ENCODE results near the gene MAFF. TPM values are rescaled to one million over a fixed set of nuclear protein-coding genes. Genes with fewer than 3 reads are reported as not detected.

MAFF gene
- total and polyA plus RNA-seq, 8 donors = 7.0 to 17.1 (median 10.3) TPM

DNA sequence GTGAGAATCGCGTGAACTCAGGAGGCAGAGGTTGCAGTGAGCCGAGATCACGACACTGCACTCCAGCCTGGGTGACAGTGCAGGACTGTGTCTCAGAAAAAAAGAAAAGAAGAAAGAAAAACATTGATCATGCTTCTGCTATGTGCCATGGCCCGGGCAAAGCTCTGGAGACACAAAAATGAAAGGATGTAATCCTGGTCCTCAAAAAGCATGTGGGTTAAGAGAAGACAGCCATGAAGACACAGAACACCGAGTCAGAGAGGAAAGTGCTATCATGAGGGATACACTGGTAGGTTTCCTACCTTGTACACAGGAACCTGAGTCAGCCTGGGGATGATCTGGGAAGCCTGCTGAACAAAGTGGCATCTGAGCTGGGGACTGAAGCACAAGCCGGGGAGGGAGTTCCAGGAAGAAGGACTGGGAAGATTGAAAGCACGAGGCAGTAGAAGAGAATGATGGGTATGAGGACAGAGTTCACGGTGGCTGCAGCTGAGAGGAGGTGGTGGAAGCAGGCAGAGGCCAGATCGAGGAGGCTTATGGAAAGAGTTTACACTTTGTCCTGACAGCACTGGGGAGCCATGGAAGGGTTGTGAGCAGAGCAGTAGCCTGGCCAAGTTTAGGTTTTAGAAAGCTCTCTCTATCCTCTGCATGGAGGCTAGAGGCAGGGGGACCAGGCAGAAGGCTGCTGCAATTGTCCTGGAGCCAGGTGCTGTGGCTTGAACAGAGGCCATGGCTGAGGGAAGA lies 9.9 kb upstream of the MAFF start:
- H3K9me3 ChIP-seq = no peaks in the 10 kb centered on the region
- no peak overlapping the region for H3K4me3 ChIP-seq
- no peaks in the 10 kb centered on the region for H3K27me3 ChIP-seq
- H3K36me3 ChIP-seq = no peaks in the 10 kb centered on the region
- peaks cover 0 to 37% of the 10 kb centered on the region in 2 donors for H3K4me1 ChIP-seq
- TF ChIP-seq, protein P1, sequence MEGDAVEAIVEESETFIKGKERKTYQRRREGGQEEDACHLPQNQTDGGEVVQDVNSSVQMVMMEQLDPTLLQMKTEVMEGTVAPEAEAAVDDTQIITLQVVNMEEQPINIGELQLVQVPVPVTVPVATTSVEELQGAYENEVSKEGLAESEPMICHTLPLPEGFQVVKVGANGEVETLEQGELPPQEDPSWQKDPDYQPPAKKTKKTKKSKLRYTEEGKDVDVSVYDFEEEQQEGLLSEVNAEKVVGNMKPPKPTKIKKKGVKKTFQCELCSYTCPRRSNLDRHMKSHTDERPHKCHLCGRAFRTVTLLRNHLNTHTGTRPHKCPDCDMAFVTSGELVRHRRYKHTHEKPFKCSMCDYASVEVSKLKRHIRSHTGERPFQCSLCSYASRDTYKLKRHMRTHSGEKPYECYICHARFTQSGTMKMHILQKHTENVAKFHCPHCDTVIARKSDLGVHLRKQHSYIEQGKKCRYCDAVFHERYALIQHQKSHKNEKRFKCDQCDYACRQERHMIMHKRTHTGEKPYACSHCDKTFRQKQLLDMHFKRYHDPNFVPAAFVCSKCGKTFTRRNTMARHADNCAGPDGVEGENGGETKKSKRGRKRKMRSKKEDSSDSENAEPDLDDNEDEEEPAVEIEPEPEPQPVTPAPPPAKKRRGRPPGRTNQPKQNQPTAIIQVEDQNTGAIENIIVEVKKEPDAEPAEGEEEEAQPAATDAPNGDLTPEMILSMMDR (IDR thresholded peaks at IDR 0.05) = no peak
- DNase-seq (no peak), ATAC-seq (no peak)
- H3K27ac ChIP-seq = no peak overlapping the region
- intact Hi-C loops (cut with DNase I) = no loop called here

DNA sequence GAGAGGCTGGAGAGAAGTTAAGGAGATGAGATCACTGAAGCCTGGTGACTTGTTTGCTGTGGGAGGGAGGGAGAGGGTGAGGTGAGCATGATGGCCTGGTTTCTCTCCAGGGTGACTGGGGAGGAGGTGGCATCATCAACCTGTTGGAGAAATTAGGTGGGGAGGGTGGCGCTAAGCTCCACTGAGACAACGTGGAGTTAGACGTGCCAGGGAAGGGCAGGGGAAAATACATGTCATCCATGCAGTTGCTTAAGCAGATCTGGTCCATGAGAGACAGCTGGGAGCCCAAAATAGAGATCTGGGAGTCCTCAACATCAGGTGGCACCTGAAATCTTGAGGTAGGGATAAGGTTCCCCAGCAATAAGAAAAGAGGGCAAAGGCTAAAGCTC lies 9.3 kb upstream of the MAFF start:
- Histone ChIP-seq H3K27me3 (no peaks in the 10 kb centered on the region), H3K4me3 (no peak overlapping the region), H3K4me1 (peaks cover 0 to 31% of the 10 kb centered on the region in 2 donors), H3K36me3 (no peaks in the 10 kb centered on the region), H3K9me3 (no peaks in the 10 kb centered on the region), H3K27ac (no peak overlapping the region)
- ATAC-seq (no peak), DNase-seq (no peak)
- intact Hi-C loops (cut with DNase I) = no loop called here
- TF ChIP-seq, protein P1 (IDR thresholded peaks at IDR 0.05) = no peak

DNA sequence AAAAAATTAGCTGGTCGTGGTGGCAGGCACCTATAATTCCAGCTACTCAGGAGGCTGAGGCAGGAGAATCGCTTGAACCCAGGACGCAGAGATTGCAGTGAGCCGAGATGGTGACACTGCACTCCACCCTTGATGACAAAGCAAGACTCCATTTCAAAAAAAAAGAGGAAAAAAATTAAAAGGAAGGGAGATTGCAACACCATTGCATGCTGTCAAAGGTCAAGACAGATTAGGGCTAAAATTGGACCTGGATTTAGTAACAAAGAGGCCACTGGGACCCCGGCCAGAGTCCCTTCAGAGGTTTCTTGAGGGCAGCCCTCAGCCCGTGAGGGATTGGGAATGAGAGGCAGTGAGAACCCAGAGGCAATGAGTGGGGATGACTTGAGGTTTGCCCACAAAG lies 8.2 kb upstream of the MAFF start:
- peak overlapping the region in 1 of 2 donors; percentile 60 for H3K27ac ChIP-seq
- TF ChIP-seq, protein P1 (IDR thresholded peaks at IDR 0.05) = no peak
- no peak for DNase-seq

DNA sequence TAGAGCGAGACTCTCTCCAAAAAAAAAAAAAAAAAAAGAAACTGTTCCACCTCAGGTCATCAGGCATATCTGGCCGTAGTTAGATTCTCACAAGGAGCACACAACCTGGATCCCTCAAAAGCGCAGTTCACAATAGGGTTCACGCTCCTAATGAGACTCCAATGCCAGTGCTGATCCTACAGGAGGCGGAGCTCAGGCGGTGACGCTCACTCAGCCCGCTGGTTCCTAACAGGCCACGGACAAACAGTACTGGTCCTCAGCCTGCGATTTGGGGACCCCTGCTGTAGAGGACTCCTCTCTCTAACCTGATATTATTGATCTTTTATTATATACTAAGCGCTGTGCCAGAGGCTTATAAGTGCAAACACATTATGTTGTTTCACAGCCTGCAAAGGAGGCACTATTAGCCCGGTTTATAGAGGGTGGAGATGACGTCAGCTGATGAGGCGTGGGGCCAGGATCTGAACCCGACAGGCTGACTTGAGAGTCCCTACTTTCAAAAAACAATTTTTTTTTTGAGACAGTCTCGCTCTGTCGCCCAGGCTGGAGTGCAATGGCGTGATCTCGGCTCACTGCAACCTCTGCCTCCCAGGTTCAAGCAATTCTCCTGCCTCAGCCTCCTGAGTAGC lies 4.9 kb upstream of the MAFF start:
- DNase-seq = no peak
- Histone ChIP-seq H3K9me3 (no peaks in the 10 kb centered on the region), H3K27me3 (no peaks in the 10 kb centered on the region), H3K4me3 (no peak overlapping the region), H3K27ac (no peak overlapping the region), H3K36me3 (no peaks in the 10 kb centered on the region), H3K4me1 (peaks cover 0 to 28% of the 10 kb centered on the region in 2 donors)
- ATAC-seq = no peak
- TF ChIP-seq, protein P1 (IDR thresholded peaks at IDR 0.05) = no peak
- intact Hi-C loops (cut with DNase I) = no loop called here

More for the DNA sequence above, 8.2 kb upstream of the MAFF start:
- Histone ChIP-seq H3K36me3 (no peaks in the 10 kb centered on the region), H3K27me3 (no peaks in the 10 kb centered on the region), H3K9me3 (no peaks in the 10 kb centered on the region), H3K4me3 (no peak overlapping the region), H3K4me1 (peaks cover 0 to 23% of the 10 kb centered on the region in 2 donors)
- intact Hi-C loops (cut with DNase I) = no loop called here
- ATAC-seq = peak; percentile 41

DNA sequence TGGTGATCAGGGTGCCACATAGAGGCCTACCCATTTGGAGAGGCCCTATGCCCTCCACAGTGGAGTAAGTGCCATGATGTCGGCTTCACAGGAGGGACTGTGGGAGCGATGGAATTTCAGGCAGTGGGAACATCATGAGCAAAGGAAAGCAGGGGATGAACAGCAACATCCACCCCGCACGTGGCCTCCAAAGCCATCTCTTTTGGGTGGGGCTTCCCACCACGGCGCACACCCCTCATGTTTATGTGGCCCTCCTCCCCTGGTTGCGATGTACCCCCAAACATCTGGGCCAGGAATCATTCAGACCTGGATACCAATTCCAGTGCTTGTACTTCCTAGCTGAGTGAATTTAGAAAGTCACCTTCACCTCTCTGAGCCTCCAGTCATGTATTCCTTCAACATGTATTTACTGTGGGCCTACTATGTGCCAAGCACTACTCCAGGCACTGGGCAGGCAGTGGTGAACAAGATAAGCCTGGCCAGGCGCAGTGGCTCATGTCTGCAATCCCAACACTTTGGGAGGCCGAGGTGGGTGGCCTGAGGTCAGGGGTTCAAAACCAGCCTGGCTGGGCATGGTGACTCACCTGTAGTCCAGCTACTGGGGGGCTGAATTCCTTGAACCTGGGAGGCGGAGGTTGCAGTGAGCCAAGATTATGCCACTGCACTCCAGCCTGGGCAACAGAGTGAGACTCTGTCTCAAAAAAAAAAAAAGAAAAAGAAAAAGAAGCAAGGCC lies 1.8 kb upstream of the MAFF start:
- TF ChIP-seq, protein P1 (IDR thresholded peaks at IDR 0.05) = no peak
- no peak overlapping the region for H3K27ac ChIP-seq
- H3K36me3 ChIP-seq = no peaks in the 10 kb centered on the region
- DNase-seq (no peak), ATAC-seq (no peak)
- peaks cover 14 to 28% of the 10 kb centered on the region in 2 donors for H3K4me1 ChIP-seq
- no peak overlapping the region for H3K4me3 ChIP-seq
- no peaks in the 10 kb centered on the region for H3K9me3 ChIP-seq
- intact Hi-C loops (cut with DNase I) = no loop called here
- H3K27me3 ChIP-seq = no peaks in the 10 kb centered on the region

Data from left lung (tissue), 10 donors.